ENCODE measurements around the gene CCDC88C. TPM values are rescaled to one million over a fixed set of nuclear protein-coding genes. Genes with fewer than 3 reads are reported as not detected.

The CCDC88C gene
- total RNA-seq, 1 experiment from 2014 or later = 21.3 TPM

DNA sequence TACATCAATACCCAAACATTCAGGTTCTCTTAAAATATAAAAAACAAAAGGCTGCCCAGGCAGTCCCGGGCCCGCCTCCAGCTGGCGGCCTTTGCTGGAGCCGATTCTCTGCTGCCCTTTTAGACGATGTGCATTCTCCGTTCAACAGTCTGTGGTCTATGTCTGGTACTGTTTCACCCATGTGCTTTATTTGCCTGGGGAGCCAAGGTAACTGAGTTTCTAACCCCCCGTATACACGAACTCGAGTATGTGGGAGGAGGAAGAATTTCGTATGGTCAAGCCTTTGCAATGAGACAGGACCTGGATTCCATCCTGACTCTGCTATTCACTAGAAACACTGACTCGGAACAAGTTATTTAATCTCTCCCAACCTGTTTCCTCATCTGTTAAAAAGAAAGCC, 119.0 kb downstream of the CCDC88C start:
- DNase-seq (ENCODE audit: low read depth, low spot score) (no peak), ATAC-seq (no peak)
- intact Hi-C loops (cut with micrococcal nuclease; ENCODE audit: unreplicated experiment) = no loop called here
- POLR2A ChIA-PET = no interaction called here
- Histone ChIP-seq H3K4me3 (ENCODE audit: low read depth in 2 of 2, low read length in 2 of 2) (no peak overlapping the region), H3K36me3 (ENCODE audit: control insufficient read depth, insufficient read depth, low read length) (no peaks in the 10 kb centered on the region), H3K4me1 (ENCODE audit: control insufficient read depth, insufficient read depth, low read length) (no peaks in the 10 kb centered on the region), H3K27me3 (ENCODE audit: control insufficient read depth, insufficient read depth, low read length) (no peaks in the 10 kb centered on the region), H3K9me3 (ENCODE audit: control insufficient read depth, insufficient read depth, low read depth, low read length) (no peaks in the 10 kb centered on the region), H3K27ac (ENCODE audit: low read length) (no peak overlapping the region)
- in situ Hi-C loops (cut with HindIII; ENCODE audit: low pct_unique_long_range_greater_than_20kb, low sequenced_read_pairs) = no loop called here
- TF ChIP-seq, protein P1, sequence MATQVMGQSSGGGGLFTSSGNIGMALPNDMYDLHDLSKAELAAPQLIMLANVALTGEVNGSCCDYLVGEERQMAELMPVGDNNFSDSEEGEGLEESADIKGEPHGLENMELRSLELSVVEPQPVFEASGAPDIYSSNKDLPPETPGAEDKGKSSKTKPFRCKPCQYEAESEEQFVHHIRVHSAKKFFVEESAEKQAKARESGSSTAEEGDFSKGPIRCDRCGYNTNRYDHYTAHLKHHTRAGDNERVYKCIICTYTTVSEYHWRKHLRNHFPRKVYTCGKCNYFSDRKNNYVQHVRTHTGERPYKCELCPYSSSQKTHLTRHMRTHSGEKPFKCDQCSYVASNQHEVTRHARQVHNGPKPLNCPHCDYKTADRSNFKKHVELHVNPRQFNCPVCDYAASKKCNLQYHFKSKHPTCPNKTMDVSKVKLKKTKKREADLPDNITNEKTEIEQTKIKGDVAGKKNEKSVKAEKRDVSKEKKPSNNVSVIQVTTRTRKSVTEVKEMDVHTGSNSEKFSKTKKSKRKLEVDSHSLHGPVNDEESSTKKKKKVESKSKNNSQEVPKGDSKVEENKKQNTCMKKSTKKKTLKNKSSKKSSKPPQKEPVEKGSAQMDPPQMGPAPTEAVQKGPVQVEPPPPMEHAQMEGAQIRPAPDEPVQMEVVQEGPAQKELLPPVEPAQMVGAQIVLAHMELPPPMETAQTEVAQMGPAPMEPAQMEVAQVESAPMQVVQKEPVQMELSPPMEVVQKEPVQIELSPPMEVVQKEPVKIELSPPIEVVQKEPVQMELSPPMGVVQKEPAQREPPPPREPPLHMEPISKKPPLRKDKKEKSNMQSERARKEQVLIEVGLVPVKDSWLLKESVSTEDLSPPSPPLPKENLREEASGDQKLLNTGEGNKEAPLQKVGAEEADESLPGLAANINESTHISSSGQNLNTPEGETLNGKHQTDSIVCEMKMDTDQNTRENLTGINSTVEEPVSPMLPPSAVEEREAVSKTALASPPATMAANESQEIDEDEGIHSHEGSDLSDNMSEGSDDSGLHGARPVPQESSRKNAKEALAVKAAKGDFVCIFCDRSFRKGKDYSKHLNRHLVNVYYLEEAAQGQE (IDR thresholded peaks at IDR 0.05; ENCODE audit: insufficient read depth in 1 of 2, low read depth in 2 of 2, low read length in 1 of 2) = no peak
- TF ChIP-seq SIN3A (IDR thresholded peaks at IDR 0.05; ENCODE audit: borderline replicate concordance, insufficient read depth, low read depth, low read length) = no peak
- TF ChIP-seq, protein P2, sequence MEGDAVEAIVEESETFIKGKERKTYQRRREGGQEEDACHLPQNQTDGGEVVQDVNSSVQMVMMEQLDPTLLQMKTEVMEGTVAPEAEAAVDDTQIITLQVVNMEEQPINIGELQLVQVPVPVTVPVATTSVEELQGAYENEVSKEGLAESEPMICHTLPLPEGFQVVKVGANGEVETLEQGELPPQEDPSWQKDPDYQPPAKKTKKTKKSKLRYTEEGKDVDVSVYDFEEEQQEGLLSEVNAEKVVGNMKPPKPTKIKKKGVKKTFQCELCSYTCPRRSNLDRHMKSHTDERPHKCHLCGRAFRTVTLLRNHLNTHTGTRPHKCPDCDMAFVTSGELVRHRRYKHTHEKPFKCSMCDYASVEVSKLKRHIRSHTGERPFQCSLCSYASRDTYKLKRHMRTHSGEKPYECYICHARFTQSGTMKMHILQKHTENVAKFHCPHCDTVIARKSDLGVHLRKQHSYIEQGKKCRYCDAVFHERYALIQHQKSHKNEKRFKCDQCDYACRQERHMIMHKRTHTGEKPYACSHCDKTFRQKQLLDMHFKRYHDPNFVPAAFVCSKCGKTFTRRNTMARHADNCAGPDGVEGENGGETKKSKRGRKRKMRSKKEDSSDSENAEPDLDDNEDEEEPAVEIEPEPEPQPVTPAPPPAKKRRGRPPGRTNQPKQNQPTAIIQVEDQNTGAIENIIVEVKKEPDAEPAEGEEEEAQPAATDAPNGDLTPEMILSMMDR (IDR thresholded peaks at IDR 0.05) = no peak
- no peak for TF ChIP-seq POLR2AphosphoS5 (IDR thresholded peaks at IDR 0.05; ENCODE audit: low read depth, low read length)
- TF ChIP-seq TCF7L2 (IDR thresholded peaks at IDR 0.05; ENCODE audit: low read depth, low read length) = no peak
- CTCF ChIA-PET = no interaction called here
- BruUV-seq (replicated peaks) = no TSS peak

DNA sequence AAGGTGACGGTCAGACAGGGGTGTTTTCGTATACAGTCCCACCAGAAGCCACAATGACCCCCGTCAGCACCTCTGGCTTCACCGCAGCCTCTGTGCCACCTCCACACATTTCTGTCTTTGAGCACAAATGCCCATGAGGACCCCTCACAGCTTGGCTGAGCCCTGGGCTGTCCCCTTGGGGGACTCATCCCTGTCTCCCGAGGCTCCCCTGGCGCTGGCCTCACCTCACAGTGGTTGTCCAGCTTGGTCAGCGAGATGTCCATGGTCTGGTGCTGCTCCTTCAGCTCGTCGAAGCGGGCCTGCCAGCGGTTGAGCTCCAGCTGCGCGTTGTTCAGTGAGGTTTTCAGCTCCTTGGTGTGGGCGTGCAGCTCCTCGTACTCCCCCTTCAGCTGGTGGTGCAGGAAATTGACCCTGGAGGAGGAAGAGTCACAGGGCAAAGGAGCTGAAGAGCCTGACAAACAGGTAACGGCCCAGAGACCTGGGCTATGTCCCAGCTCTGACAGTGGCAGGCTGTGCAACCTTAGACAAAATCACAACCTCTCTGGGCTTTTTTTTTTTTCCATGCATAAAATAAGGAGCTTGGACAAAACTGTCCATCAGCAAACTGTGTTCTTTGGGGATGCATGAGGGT, 120.4 kb downstream of the CCDC88C start:
- no peak for ATAC-seq
- intact Hi-C loops (cut with micrococcal nuclease; ENCODE audit: unreplicated experiment) (no loop called here), in situ Hi-C loops (cut with HindIII; ENCODE audit: low pct_unique_long_range_greater_than_20kb, low sequenced_read_pairs) (no loop called here)
- H3K9me3 ChIP-seq (ENCODE audit: control insufficient read depth, insufficient read depth, low read depth, low read length) = no peaks in the 10 kb centered on the region
- POLR2A ChIA-PET = interaction anchor here (0.7 kb wide), 1 partner anchor 60 kb away, joined by 3 read pairs; no protein-coding TSS in a partner anchor
- no peaks in the 10 kb centered on the region for H3K27me3 ChIP-seq (ENCODE audit: control insufficient read depth, insufficient read depth, low read length)
- no peaks in the 10 kb centered on the region for H3K4me1 ChIP-seq (ENCODE audit: control insufficient read depth, insufficient read depth, low read length)
- no peak for TF ChIP-seq SIN3A (IDR thresholded peaks at IDR 0.05; ENCODE audit: borderline replicate concordance, insufficient read depth, low read depth, low read length)
- no peak for TF ChIP-seq TCF7L2 (IDR thresholded peaks at IDR 0.05; ENCODE audit: low read depth, low read length)
- TF ChIP-seq POLR2AphosphoS5 (IDR thresholded peaks at IDR 0.05; ENCODE audit: low read depth, low read length) = no peak
- TF ChIP-seq, protein P2 (IDR thresholded peaks at IDR 0.05) = no peak
- TF ChIP-seq, protein P1 (IDR thresholded peaks at IDR 0.05; ENCODE audit: insufficient read depth in 1 of 2, low read depth in 2 of 2, low read length in 1 of 2) = no peak
- no peak overlapping the region for H3K4me3 ChIP-seq (ENCODE audit: low read depth in 2 of 2, low read length in 2 of 2)
- H3K27ac ChIP-seq (ENCODE audit: low read length) = no peak overlapping the region
- CTCF ChIA-PET = no interaction called here
- H3K36me3 ChIP-seq (ENCODE audit: control insufficient read depth, insufficient read depth, low read length) = no peaks in the 10 kb centered on the region
- no TSS peak for BruUV-seq (replicated peaks)
- no peak for DNase-seq (ENCODE audit: low read depth, low spot score)
